ENCODE data around the gene TRMT1.

Gene TRMT1

GRCh38 chr19:13057147-13057572 is 59.4 kb downstream of the TRMT1 start:
- DNase-seq (ENCODE audit: extremely low read depth in 1 of 2, low read depth in 1 of 2): no peak

DNA sequence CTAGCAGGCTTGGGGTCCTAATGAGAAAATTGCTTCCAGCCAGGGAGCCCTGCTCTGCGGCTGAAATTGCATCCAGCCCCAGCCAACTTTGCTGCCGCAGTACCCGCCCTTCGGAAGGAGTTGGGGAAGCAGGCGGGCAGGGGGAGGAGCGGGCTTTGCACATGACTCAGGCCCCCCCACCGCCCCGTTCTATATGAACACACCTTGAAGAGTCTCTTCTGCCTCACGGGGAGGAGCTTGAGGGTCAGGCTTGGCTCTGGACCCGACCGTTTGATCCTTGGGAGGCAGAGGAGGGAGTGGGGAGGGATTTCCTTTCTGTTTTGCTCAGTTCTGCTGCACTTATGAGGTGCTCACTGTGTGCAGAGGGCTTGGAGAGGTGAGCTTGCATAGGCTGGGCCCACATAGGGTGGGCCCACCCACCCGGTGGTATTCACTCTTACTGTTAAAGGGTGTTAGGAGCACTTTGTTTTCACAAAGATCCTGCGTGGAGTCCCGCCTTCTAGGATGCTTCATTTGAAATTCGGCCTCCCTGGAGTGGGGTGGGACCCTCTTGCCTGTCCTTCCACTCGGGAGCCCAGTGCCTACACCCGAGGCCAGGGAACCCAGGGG is 60.4 kb downstream of the TRMT1 start:
- DNase-seq (ENCODE audit: extremely low read depth in 1 of 2, low read depth in 1 of 2): no peak

DNA sequence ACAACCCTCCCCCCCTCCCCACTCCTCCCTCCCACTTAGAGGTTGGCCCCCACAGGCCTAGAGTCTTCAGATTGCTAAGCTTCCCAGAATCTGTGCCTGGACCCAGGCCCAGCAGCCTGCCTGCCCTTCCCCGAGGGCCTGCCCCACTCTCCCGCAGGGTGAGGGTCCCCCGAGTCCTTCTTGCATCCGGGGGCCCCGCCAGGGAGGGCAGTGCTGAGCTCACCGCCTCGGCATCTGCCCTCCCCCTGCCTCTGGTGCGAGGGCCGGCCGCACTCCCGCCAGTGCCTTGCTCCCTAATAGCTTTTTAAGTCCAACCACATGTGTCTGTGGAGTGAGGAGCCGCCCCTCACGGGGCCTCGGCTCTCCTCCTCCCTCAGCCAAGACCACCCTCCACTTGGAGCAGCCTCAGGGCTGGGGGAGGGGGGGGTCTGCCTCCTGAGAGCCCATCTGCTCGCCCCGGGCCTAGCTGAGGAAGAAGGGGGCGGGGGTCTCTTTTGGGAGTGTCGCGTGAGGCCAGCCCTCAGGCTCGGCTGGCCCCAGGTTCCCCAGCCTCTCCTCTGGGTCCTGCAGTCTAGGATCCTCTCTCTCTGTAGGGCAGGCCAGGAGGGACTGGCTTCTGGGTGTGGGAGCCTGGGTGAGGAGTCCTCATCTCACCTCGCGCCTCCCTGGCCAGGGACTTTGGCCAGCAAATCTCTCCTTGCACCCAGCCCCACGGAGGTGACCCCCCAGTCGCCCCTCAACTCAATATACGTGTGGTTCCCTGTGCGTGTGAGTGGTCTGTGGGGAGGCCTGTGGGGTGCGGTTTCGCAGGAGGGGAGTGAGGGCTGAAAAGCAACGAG is 61.1 kb downstream of the TRMT1 start:
- no peak for DNase-seq (ENCODE audit: extremely low read depth in 1 of 2, low read depth in 1 of 2)
